ENCODE data around the gene AGTRAP.

- TF ChIP-seq TAF1 (IDR thresholded peaks at IDR 0.05; ENCODE audit: borderline replicate concordance, insufficient read depth, low read length) (no peak), REST (IDR thresholded peaks at IDR 0.05; ENCODE audit: insufficient read depth in 1 of 2, low read depth in 2 of 2, low read length in 2 of 2) (no peak), POLR2AphosphoS5 (IDR thresholded peaks at IDR 0.05; ENCODE audit: low read depth, low read length) (no peak)
Measured at GRCh38 chr1:11740258-11741192, 4.6 kb downstream of the AGTRAP start.

Data from PFSK-1 (cell line).